OCI-LY1 (cell line): Measurements from ENCODE around the gene BPIFB3.
"Not testable (repeated sequence)": the region's sequence is repeated elsewhere in the genome, so short reads cannot be mapped to it uniquely, and the experiment has no call there.

Experiments used
- H2AFZ ChIP-seq: fragments of 200-600 bp; sonication (generic), shearing (Covaris generic); 2 replicates; pipeline ENCODE4 v1.6.0; 2014; ENCODE audit warnings: antibody characterized with exemption, mild to moderate bottlenecking, low read length
- H3F3A ChIP-seq: fragments of 200-600 bp; sonication (generic), shearing (Covaris generic); 2 replicates; pipeline ENCODE4 v1.6.0; 2014; ENCODE audit warnings: mild to moderate bottlenecking, antibody characterized with exemption, low read length, moderate library complexity; ENCODE audit not compliant: insufficient read depth
- H3K27ac ChIP-seq: fragments of 200-600 bp; sonication (generic); 2 replicates; pipeline ENCODE4 v1.5.1; 2014; ENCODE audit warnings: low read length, mixed run types, mild to moderate bottlenecking, low read depth; ENCODE audit not compliant: poor library complexity, severe bottlenecking
- H3K27me3 ChIP-seq: fragments of 200-600 bp; sonication (generic); 2 replicates; pipeline ENCODE4 v1.6.0; 2014; ENCODE audit warnings: antibody characterized with exemption, mild to moderate bottlenecking, low read length, moderate library complexity; ENCODE audit not compliant: insufficient read depth
- H3K36me3 ChIP-seq: fragments of 200-600 bp; sonication (generic); 2 replicates; pipeline ENCODE4 v1.6.1; 2014; ENCODE audit warnings: mild to moderate bottlenecking, antibody characterized with exemption, low read length, moderate library complexity, mixed read lengths; ENCODE audit not compliant: insufficient read depth
- H3K4me1 ChIP-seq: fragments of 200-600 bp; sonication (generic); 2 replicates; pipeline ENCODE4 v1.5.1; 2014; ENCODE audit warnings: mild to moderate bottlenecking, low read length, moderate library complexity; ENCODE audit not compliant: insufficient read depth, severe bottlenecking
- H3K4me2 ChIP-seq: fragments of 200-600 bp; sonication (generic), shearing (Covaris generic); 2 replicates; pipeline ENCODE4 v1.6.1; 2014; ENCODE audit warnings: low read length
- H3K4me3 ChIP-seq: fragments of 200-600 bp; sonication (generic); 2 replicates; pipeline ENCODE4 v1.5.1; 2014; ENCODE audit warnings: low read length, low read depth, mild to moderate bottlenecking, mixed read lengths; ENCODE audit not compliant: poor library complexity, severe bottlenecking
- H3K79me2 ChIP-seq: fragments of 200-600 bp; shearing (Covaris generic); 2 replicates; pipeline ENCODE4 v1.6.1; 2016; ENCODE audit warnings: mixed run types, low read length, mixed read lengths; ENCODE audit not compliant: insufficient read depth
- H3K9ac ChIP-seq: fragments of 200-600 bp; sonication (generic), shearing (Covaris generic); 2 replicates; pipeline ENCODE4 v1.6.1; 2014; ENCODE audit warnings: mild to moderate bottlenecking, low read length, mixed read lengths
- H3K9me2 ChIP-seq: fragments of 200-600 bp; sonication (generic), shearing (Covaris generic); 2 replicates; pipeline ENCODE4 v1.6.1; 2014; ENCODE audit warnings: low read depth, mild to moderate bottlenecking, low read length, mixed read lengths
- H3K9me3 ChIP-seq: fragments of 200-600 bp; shearing (Covaris generic); 2 replicates; pipeline ENCODE4 v1.6.1; 2014; ENCODE audit warnings: low read length, mixed read lengths
- H4K20me1 ChIP-seq: fragments of 200-600 bp; sonication (generic), shearing (Covaris generic); 2 replicates; pipeline ENCODE4 v1.6.0; 2016; ENCODE audit warnings: mild to moderate bottlenecking, low read length; ENCODE audit not compliant: insufficient read depth
- EZH2 ChIP-seq: fragments of 200-600 bp; sonication (generic), shearing (Covaris generic); IDR thresholded peaks from 2 replicates; pipeline ENCODE4 v1.8.0; 2017; ENCODE audit warnings: borderline replicate concordance, mixed run types, mild to moderate bottlenecking, antibody characterized with exemption, low read length, moderate library complexity, mixed read lengths
- TF ChIP-seq, protein P1 (sequence below): fragments of 200-600 bp; sonication (generic), shearing (Covaris generic); IDR thresholded peaks from 2 replicates; pipeline ENCODE4 v1.5.1; 2017; ENCODE audit warnings: mild to moderate bottlenecking, antibody characterized with exemption, low read length, moderate library complexity, mixed read lengths

Gene BPIFB3

DNA sequence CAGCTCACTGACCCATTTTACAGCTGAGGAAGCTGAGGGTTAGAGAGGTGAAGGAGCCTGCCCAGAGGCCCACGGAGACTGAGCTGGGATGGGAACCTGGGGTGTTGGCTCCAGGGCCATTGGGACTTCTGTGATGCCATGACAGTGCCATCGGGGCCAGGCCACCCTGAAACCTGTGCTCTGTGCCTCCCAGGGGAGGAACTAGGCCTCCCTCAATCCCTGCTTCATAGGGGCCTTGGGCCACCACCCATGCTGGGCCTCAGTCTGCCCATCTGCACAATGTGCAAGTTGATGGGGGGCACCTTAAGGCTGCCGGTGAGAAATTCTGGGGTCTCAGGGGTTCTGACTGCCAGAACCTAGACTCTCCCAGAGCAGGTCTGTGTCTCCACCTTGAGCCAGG lies 50.6 kb downstream of the BPIFB3 start:
- H4K20me1 ChIP-seq = no peaks in the 10 kb centered on the region
- no peaks in the 10 kb centered on the region for H3K4me1 ChIP-seq
- H3K79me2 ChIP-seq = no peaks in the 10 kb centered on the region
- H3K36me3 ChIP-seq = no peaks in the 10 kb centered on the region
- no peak overlapping the region for H3K27ac ChIP-seq
- H2AFZ ChIP-seq = no peak overlapping the region
- no peaks in the 10 kb centered on the region for H3K9me2 ChIP-seq
- TF ChIP-seq, protein P1, sequence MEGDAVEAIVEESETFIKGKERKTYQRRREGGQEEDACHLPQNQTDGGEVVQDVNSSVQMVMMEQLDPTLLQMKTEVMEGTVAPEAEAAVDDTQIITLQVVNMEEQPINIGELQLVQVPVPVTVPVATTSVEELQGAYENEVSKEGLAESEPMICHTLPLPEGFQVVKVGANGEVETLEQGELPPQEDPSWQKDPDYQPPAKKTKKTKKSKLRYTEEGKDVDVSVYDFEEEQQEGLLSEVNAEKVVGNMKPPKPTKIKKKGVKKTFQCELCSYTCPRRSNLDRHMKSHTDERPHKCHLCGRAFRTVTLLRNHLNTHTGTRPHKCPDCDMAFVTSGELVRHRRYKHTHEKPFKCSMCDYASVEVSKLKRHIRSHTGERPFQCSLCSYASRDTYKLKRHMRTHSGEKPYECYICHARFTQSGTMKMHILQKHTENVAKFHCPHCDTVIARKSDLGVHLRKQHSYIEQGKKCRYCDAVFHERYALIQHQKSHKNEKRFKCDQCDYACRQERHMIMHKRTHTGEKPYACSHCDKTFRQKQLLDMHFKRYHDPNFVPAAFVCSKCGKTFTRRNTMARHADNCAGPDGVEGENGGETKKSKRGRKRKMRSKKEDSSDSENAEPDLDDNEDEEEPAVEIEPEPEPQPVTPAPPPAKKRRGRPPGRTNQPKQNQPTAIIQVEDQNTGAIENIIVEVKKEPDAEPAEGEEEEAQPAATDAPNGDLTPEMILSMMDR = no peak
- TF ChIP-seq EZH2 = no peak
- H3K4me3 ChIP-seq = no peak overlapping the region
- H3K9ac ChIP-seq = no peak overlapping the region
- H3K4me2 ChIP-seq = no peak overlapping the region
- peaks cover 4% of the 10 kb centered on the region; the same call in 1 of the 2 replicates for H3K27me3 ChIP-seq
- no peaks in the 10 kb centered on the region for H3K9me3 ChIP-seq
- H3F3A ChIP-seq = no peaks in the 10 kb centered on the region

DNA sequence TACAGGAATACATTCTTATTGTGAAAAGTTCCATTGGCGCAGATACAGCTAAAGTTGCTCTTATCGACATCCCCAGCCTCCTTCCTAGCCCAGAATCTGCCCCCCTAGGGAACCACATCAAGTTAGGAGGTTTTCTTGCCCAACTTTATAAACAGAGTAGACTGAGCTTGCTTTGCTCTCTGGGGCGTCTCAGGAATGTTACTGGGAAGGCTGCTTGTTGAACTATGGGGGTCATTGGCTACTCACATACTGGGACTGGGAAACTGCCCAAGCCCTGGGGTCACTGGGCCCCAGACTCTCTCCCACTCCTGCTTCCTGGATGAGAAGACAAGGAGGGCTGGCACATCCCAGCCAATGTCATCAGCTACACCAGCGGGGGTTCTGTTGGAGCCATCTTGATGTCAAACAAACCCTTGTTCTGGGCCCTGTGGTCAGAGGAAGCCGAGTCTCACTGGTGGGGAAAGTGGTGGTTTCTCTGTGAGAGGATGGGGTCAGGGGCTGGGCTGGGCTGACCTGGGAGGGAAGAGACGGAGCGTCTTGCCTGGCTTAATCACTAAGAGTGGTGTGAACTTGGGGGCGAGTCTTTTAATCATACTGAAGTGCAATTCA lies 51.7 kb downstream of the BPIFB3 start:
- no peak overlapping the region for H2AFZ ChIP-seq
- no peak overlapping the region for H3K9ac ChIP-seq
- H3K4me1 ChIP-seq = no peaks in the 10 kb centered on the region
- H3K9me3 ChIP-seq = no peaks in the 10 kb centered on the region
- no peaks in the 10 kb centered on the region for H3K79me2 ChIP-seq
- H3K27ac ChIP-seq = no peak overlapping the region
- no peaks in the 10 kb centered on the region for H4K20me1 ChIP-seq
- H3K4me3 ChIP-seq = no peak overlapping the region
- TF ChIP-seq EZH2 = no peak
- no peaks in the 10 kb centered on the region for H3K36me3 ChIP-seq
- no peak overlapping the region for H3K4me2 ChIP-seq
- no peaks in the 10 kb centered on the region for H3F3A ChIP-seq
- peaks cover 4% of the 10 kb centered on the region; the same call in 1 of the 2 replicates for H3K27me3 ChIP-seq
- no peaks in the 10 kb centered on the region for H3K9me2 ChIP-seq

- not testable (repeated sequence) for H3K27me3 ChIP-seq, H3K4me2 ChIP-seq, H2AFZ ChIP-seq, H3K9me2 ChIP-seq, H4K20me1 ChIP-seq, H3K27ac ChIP-seq, H3F3A ChIP-seq, H3K36me3 ChIP-seq, H3K9me3 ChIP-seq, H3K9ac ChIP-seq, H3K79me2 ChIP-seq, H3K4me1 ChIP-seq, H3K4me3 ChIP-seq
These were observed 52.4 kb downstream of the BPIFB3 start for GRCh38 chr20:33106058-33106620.

DNA sequence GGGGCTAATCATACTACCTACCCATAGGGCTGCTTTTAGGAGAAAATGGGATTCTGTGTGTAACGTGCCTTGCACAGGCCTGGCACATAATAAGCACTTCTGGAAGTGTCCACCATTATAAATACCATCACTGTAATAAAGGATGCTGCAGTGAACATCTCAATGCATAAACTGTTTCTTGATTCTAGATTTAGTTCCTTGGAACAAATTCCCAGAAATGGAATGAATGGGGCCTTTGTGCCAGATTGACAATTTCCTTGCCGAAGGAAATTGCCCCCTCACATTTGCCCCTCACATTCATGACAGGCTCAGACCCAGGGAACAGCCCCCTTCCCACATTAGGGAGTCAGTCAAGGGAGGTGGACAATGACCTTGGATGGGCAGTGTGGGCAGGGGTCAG lies 55.0 kb downstream of the BPIFB3 start:
- Histone ChIP-seq H3K9me2 (no peaks in the 10 kb centered on the region), H3F3A (no peaks in the 10 kb centered on the region), H3K4me1 (no peaks in the 10 kb centered on the region), H3K36me3 (no peaks in the 10 kb centered on the region), H3K79me2 (no peaks in the 10 kb centered on the region), H2AFZ (no peak overlapping the region), H3K4me2 (no peak overlapping the region), H4K20me1 (no peaks in the 10 kb centered on the region), H3K9ac (no peak overlapping the region), H3K27ac (no peak overlapping the region), H3K4me3 (no peak overlapping the region), H3K9me3 (no peaks in the 10 kb centered on the region), H3K27me3 (0 out of 2 replicates have a peak, but pooled peaks cover 9% of the 10 kb centered on the region)
- TF ChIP-seq EZH2 = no peak
- TF ChIP-seq, protein P1 = no peak
